ENCODE measurements around the gene DUSP16.
"Not testable (repeated sequence)": the region's sequence is repeated elsewhere in the genome, so short reads cannot be mapped to it uniquely, and the experiment has no call there.

Gene DUSP16

DNA sequence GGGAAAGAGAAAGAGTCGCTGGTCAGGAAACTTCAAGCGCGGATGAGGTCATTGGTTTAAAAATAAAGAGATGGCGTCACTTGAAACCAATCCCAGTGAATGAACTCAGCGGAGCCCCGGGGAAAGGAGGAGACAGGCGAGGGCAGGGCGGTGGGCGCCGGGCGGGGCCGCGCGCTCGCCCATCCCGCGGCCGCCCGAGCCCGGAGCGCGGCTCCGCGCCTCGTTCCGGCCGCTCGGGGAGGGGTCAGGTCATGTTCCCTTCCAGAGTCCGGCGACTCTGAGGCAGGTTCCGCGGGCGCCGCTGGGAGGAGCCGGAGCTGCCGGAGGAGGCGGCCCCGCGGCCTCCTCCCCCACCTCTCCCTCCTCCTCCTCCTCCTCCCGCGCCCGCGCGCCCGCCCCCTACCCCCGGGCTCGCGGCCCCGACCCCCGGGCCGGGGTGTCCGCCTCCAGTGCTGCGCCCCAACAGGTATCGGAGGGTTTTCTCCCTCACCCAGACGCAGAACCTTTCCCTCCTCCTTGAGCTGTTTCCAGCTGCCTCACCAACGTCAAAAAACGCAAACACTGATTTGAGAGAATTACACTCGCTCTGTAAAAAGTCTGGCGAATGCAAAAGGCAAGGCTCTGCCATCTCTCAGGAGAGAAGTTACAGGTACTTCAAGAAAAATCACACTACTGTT, at the start of gene DUSP16:
Gene DUSP16 (minus strand): TSS at position 279 of the 677 bp plus-strand sequence. CDS start 41,765 bp downstream, outside the sequence.
- FAIRE-seq (peak; percentile 84), DNase-seq (ENCODE audit: extremely low spot score, insufficient read length, low read depth) (peak; percentile 70)

- no peak for DNase-seq (ENCODE audit: extremely low spot score, insufficient read length, low read depth)
These were observed 49.7 kb upstream of the DUSP16 start for GRCh38 chr12:12612358-12612757.

DNA sequence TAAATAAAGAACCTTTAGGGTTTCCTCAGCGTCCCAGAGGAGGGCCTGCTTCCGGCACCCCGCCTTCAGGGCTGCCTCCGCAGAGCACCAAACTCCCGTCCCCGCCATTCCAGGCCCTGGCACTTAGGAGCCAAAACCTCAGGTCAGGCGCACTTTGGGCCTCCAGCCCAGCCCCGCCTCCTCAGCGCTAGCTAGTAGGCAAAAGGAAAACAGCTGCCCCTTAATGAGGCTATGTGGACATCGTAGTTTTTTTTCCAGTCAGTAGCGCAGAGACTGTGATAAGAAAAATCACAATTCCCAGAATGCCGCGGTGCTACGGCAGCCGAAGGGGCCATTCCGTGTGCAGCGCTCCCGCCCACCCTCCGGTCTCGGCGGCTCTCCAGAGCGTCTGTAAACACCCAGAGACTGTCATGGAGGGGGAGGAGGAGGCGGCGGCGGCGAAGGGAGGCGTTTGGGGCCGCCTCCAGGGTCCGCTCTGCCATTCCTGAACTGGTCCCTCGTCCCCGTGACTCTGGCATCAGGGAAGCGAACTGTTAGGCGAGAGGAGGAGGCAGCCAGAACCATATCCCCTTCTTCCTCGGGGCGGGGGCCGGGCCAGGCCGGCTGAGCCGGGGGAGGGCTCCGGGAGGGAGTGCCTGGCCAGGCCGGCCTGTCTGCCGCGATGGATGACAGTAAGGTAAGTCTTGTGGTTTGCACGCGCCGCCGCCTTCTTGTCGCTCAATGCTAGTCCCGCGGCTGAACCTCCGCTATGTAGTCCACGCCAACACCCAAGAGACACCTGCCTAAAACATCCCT, 49.0 kb upstream of the DUSP16 start, which contains the start of gene CREBL2:
Gene CREBL2 (plus strand): TSS at position 365 of the 795 bp plus-strand sequence. CDS start 297 bp downstream, at position 662.
- peak; percentile 77 for DNase-seq (ENCODE audit: extremely low spot score, insufficient read length, low read depth)
- FAIRE-seq = peak; percentile 95

More at GRCh38 chr12:12612358-12612757, 49.7 kb upstream of the DUSP16 start:
- FAIRE-seq = no peak

DNA sequence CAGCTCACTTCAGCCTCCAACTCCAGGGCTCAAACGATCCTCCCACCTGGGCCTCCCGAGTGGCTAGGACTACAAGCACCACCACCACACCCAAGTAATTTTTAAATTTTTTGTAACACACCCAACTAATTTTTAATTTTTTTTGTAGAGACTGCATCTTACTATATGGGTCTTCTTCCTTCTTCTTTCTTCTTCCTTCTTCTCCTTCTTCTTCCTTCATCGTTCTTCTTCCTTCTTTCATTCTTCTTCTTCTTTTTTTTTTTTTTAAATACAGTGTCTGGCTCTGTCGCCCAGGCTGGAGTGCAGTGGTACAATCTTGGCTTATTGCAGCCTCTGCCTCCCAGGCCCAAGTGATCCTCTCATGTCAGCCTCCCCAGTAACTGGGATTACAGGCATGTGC, 48.0 kb upstream of the DUSP16 start:
- DNase-seq (ENCODE audit: extremely low spot score, insufficient read length, low read depth) (no peak), FAIRE-seq (no peak)

DNA sequence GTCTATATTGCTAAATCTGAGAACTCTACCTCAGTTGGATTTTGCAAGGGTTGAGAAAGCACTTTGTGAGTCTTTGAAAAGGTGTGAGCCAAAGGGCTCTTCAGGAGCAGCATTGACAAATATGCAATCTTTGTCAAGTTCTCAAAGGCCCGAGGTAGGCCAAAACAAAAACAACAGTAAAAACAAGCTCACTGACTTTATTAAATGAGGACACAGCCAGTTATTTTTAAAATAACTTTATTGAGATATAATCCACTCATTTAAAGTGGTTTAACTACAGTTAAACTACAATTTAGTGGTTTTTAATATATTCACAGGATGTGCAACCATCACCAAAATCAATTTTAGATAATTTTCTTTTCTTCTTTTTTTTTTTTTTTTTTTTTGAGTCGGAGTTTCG, 47.0 kb upstream of the DUSP16 start:
- no peak for FAIRE-seq
- no peak for DNase-seq (ENCODE audit: extremely low spot score, insufficient read length, low read depth)

DNA sequence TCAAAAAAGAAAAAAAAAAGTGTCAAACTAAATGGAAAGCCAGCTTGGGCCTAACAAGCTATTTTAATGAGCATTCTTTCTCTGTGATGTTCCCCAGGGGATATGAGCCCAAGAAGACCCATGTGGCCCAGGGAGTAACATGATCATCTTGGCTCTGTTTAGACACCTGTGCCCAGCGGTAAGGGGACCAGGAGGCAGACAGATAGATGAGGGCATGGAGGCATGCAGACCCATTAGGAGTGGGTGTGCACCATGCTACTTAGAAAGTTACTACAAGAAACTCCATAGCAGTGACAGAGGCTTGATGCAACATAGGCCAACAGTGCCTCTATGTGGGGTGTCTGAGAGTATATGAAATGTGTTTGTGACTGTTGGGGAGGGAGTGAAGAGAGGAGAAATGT, 45.9 kb upstream of the DUSP16 start:
- DNase-seq (ENCODE audit: extremely low spot score, insufficient read length, low read depth) (no peak), FAIRE-seq (peak; percentile 56)

DNA sequence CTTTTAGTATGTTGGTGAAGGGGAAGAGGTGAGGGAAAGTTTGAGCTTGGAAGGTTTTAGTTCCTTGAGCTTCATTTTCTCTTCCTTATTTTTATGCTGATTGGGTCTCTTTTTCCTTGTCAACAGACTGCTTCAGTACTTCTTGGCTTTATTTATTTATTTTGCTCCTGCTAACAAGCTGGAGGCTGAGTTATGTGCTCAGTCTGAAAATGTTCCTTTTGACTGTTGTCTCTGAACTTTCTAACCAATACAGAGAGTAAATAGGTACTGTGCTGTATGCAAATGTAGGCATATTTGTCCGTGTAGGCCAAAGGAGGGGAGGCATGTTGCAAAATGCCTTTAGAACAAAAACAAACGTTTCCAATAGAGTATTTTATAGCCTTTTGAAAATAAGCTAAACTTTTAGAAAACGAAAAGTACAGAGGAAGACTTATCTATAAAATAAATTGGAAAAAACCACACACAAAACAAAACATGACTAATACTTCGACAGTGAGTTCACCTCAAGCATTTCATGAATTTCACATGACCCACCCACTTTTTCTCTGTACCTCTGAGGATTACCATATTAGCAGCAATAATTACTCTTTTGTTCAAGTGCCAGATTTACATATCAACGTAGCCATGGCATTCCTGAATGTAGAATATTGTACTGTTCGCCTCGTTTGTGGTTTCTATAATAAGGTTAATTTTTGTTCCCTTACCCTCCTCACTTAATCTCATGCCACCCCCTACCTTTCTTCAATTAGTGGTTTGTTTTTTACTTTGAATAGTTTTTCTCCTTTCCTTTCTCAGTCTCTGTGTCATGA, 44.3 kb upstream of the DUSP16 start:
- DNase-seq (ENCODE audit: extremely low spot score, insufficient read length, low read depth) (no peak), FAIRE-seq (peak; percentile 79)

DNA sequence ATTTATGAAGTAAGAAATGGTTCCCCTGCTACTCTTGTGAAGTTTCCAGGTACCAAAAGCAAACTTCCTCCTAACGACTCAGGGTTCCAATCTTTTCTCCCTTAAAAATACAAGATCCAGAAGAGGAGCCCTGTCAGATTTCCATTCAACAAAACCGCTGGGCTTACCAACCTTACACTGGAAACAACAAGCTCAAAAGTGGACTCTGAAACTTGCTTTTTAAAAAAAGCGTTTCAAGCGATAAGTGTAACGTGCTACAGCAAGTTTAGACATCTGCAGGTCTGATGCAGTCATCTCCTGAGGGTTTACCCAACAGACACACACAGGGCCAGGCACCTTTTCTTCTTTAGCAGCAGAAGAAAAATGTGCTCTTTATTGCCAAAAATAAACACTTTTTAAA, 42.1 kb upstream of the DUSP16 start:
- FAIRE-seq = no peak
- no peak for DNase-seq (ENCODE audit: extremely low spot score, insufficient read length, low read depth)

GRCh38 chr12:12600659-12601058, 38.0 kb upstream of the DUSP16 start:
- no peak for FAIRE-seq
- no peak for DNase-seq (ENCODE audit: extremely low spot score, insufficient read length, low read depth)

DNA sequence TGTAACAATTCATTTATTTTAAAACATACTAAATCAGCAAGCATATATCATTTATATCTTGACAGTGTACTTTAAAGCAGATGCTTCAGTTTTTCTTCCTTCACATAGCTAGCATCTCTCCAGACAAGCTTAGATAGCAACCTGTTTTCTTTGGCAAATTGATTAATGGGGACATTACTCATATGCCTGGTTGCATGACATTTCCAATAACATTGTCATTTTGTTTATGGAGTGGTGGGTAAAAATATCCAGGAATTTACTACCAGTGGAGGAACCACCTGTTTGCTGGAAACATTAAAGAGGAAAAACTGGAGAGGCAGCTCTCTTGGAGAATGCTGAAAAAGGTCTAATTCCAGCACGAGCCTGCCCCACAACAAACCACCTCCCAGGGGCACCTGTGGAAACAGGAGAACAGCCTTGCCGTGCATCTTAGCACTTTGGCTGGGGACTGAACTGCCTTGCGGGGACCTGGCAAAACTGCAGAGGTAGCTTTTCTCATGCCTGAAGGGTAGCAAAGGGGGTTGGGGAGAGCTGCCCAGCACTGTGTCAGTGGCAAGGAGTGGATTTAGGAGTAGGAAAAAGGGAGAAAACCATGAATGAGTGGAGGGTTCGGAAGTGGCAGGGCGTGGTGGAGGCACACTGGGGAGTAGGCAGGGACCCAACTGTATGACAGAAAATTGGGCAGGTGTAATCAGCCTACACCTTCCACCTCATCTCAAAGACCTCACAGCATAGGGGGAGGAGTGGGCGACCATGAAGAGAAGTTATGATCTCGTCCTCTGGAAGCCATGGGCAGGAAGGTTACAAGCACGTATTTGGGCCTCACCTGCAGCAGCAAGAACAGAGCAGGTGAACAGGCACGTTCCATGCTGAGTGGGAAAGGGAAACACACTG, 37.3 kb upstream of the DUSP16 start:
- DNase-seq (ENCODE audit: extremely low spot score, insufficient read length, low read depth) = no peak
- no peak for FAIRE-seq

DNA sequence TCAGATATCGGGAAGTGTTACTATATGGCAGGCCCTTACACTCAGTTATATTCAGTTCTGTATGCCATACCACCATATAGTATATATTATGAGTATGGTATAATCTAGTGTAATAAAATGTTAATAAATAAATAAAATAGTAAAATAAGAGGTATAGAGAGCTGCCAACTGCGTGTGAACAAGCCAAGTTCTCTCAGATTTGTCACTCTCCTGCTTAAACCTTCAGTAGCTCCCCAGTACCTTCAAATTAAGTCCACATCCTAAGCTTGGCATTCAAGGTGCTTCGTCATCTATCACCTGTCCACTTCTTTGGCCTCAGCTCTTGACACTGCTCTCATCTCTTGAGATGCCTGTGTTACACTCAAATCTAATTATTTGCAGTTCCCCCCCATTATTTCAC, 36.2 kb upstream of the DUSP16 start:
- FAIRE-seq = no peak
- no peak for DNase-seq (ENCODE audit: extremely low spot score, insufficient read length, low read depth)

- not testable (repeated sequence) for FAIRE-seq; DNase-seq (ENCODE audit: extremely low spot score, insufficient read length, low read depth)
These were observed 33.9 kb upstream of the DUSP16 start for GRCh38 chr12:12596598-12596997.

DNA sequence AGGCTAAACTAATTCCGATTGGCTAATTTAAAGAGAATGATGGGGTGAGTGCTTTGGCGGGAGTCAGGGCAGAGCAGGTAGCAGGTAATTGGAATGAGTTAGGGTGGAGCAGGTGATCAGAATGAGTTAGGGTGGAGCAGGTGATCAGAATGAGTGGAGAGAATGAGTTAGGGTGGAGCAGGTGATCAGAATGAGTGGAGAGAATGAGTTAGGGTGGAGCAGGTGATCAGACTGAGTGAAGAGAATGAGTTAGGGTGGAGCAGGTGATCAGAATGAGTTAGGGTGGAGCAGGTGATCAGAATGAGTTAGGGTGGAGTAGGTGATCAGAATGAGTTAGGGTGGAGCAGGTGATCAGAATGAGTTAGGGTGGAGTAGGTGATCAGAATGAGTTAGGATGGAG, 33.3 kb upstream of the DUSP16 start:
- not testable (repeated sequence) for FAIRE-seq

DNA sequence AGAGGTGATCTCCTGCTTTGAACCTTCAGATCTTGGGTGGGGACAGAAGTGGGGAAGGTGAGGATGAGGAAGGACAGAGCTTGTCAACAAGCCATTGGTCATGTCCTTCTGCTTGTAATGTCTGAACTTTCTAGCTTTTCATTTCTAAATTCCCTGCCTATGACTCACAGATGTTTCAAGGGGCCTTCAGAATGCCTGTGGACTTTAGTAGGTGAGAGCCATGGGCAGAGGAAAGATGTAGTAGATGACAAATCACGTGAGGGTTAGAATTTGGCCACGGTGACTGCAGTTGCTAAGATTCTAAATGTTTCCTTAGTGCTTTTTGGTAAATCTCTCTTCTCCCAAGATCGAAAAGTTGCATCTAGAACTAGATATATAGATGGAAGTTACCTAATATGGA, 30.3 kb upstream of the DUSP16 start:
- no peak for FAIRE-seq
- no peak for DNase-seq (ENCODE audit: extremely low spot score, insufficient read length, low read depth)

More for the DNA sequence above, 33.3 kb upstream of the DUSP16 start:
- not testable (repeated sequence) for DNase-seq (ENCODE audit: extremely low spot score, insufficient read length, low read depth)

DNA sequence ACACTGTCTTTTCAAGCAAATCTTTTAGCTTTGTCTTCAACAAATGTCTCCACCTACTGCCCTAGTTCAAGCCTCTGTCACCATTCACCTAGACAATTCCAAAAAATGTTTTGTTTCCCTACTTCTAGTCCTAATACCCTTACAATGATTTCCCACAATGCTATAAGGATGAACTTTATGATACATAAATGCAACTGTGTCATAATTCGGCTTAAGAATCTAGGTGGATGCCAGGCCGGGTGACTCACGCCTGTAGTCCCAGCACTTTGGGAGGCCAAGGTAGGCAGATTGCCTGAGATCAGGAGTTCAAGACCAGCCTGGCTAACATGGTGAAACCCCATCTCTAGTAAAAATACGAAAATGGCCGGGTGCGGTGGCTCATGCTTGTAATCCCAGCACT, 28.3 kb upstream of the DUSP16 start:
- DNase-seq (ENCODE audit: extremely low spot score, insufficient read length, low read depth) (no peak), FAIRE-seq (no peak)

GRCh38 chr12:12588436-12588835, 25.8 kb upstream of the DUSP16 start:
- not testable (repeated sequence) for FAIRE-seq; DNase-seq (ENCODE audit: extremely low spot score, insufficient read length, low read depth)

- no peak for DNase-seq (ENCODE audit: extremely low spot score, insufficient read length, low read depth)
- FAIRE-seq = no peak
These were observed 25.2 kb upstream of the DUSP16 start for GRCh38 chr12:12587878-12588277.

- FAIRE-seq = no peak
- no peak for DNase-seq (ENCODE audit: extremely low spot score, insufficient read length, low read depth)
These were observed 24.4 kb upstream of the DUSP16 start for GRCh38 chr12:12586879-12587675.
